Posterior cingulate gyrus (tissue), 11 donors: ENCODE data around the gene KCNMA1.
A peak's percentile ranks its signal among the peaks of the same experiment; 100 is the strongest.
"Not testable (repeated sequence)": the region's sequence is repeated elsewhere in the genome, so short reads cannot be mapped to it uniquely, and the experiment has no call there.

Experiments used
- DNase-seq, 10 donors: peaks; one replicate each; pipeline versions ENCODE4 v3.0.0 to v3.0.0-alpha.2; 2020 to 2021; ENCODE audit warnings: mixed read lengths in 3 of 10
- intact Hi-C: fragments of 100-400 bp; cut with DNase I; formaldehyde crosslinking; loops from one replicate; pipeline ENCODE4 v1.15.1; 2023

The KCNMA1 gene

DNA sequence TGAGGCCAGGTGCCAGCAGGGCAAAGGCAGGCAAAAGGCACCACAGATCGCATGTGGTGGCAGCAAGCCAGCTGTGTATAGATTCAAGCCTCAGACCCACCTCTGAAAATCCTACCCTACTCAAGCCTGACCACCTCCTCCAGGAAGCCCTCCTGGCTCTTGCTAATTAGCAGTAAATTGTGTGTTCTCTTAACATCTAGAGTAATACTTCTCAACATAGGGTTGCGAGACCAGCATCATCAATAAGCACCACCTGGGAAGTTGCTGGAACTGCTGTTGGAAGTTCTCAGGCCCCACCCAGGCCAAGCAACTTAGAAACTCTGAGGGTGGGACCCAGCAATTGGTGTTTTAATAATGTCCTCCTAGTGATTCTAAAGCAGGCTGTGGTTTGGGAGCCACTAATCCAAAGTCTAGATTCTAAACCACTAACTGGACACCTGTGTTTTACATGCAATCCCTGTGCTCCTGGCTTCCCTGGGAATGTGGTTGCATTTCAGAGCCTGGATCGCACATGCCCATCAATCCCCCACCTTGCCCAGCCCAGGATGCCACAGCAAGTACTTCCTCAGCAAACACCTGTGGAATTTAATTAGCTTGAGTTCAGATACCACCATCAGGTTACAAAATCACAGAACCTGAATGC lies 46.2 kb downstream of the KCNMA1 start:
- intact Hi-C loops, result no loop called here
- peak in 1 of 10 donors; percentile 50 for DNase-seq

DNA sequence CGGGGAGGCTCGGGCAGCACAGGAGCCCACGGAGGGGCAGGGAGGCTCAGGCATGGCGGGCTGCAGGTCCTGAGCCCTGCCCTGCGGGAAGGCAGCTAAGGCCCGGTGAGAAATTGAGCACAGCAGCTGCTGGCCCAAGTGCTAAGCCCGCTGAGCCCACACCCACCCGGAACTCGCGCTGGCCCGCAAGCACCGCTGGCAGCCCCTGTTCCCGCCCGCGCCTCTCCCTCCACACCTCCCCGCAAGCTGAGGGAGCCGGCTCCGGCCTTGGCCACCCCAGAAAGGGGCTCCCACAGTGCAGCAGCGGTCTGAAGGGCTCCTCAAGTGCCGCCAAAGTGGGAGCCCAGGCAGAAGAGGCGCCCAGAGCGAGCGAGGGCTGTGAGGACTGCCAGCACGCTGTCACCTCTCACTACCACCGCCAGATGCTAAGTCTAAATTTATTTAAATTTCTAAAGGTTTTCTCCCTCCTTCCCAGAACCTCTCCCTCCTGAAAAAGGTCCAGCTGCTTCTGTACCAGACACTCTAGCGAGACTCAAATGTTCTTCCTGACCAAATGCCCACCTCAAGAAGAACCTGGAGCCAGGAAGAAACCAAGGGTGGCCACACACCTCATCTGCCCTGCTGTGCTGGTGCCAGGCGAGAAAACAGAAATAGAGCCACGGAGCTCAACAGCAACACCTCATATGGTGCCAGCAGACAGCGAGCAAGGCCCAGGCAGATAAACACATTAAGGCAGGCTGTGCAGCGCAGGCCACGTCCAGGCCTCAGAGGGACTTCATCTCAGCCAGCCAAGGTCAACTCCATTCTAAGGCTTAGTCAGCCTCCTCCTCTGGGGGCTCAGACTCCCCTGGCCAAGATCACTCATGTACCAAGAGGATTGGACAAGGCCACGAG lies 47.0 kb downstream of the KCNMA1 start:
- intact Hi-C loops, result no loop called here
- peak in 4 of 10 donors; percentile 39 to 85 (median 82) for DNase-seq

DNA sequence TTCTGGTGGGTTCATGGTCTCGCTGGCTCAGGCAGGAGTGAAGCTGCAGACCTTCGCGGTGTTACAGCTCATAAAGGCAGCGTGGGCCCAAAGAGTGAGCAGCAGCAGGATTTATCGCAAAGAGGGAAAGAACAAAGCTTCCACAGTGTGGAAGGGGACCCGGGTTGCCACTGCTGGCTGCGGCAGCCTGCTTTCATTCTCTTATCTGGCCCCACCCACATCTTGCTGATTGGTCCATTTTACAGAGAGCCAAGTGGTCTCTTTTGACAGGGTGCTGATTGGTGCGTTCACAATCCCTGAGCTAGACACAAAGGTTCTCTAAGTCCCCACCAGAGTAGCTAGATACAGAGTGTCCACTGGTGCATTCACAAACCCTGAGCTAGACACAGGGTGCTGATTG lies 47.9 kb downstream of the KCNMA1 start:
- peak in 1 of 10 donors; percentile 46 for DNase-seq
- intact Hi-C loops, result not testable (repeated sequence)

DNA sequence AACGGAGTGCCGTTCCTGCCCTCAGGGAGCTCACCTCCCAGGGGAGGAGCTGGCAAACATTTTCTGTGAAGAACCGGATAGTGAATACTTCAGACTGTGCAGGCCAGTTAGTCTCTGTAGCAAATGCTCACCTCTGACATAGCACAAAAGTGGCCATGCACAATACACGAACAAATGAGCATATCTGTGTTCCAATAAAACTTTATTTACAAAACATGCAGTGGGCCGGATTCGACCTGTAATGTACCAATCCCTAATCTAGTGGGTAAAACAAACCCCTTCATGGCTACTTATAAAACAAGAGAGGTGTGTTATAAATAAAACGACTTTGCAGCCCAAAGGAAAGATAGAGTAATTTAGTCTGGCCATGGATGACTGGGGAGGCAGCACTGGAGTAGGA lies 48.7 kb downstream of the KCNMA1 start:
- intact Hi-C loops, result no loop called here
- DNase-seq, result no peak

DNA sequence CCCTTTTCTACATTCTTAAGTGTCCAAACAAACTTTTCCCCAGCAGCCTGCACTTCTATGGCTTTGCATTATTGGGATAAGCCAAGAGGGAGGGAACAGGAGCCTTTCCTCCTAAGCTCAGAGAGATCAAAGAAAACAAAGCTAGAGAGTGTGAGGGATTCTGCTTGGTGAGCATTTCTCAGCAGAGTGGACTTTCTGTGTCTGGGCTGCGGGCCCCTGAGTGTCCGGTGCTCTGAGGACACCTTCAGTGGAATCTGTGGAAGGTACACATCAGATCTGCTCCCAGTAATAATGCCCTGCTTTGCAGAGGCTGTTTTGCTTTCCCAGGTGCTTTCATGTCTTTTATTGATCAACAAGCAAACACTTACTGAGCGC lies 50.2 kb downstream of the KCNMA1 start:
- DNase-seq, result peak in 3 of 10 donors; percentile 30 to 50 (median 35)
- intact Hi-C loops, result no loop called here

DNA sequence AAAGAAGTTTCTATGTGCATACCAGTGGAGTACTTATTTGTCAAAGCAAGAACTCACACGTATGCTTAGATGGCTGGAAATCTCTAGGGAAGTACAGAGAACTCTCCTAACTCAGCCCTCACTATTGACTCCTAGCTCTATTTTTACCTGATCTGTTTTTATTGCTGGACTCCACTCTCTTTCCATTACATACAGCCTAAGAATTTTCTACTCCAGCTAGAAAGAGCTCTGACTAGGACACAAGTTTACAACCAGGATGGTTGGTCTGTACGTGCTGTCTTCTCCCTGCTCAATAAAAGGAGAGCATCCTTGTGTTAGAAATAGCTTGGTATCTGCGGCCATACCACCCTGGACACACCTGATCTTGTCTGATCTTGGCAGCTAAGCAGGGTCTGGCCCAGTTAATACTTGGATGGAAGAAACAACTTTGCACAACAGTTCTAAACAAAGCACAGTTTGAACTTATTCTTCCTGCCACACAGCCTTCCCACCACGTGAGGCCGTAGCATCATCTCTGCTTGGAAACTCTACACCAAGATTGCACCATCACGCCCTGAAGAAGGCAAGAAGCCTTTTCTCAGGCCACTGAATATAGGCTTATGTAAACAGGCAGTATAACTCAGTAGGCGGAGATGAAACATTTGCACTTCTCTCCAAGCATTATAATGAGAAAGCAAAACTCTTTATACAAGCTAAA lies 50.7 kb downstream of the KCNMA1 start:
- intact Hi-C loops, result no loop called here
- peak in 4 of 10 donors; percentile 33 to 59 (median 40) for DNase-seq

DNA sequence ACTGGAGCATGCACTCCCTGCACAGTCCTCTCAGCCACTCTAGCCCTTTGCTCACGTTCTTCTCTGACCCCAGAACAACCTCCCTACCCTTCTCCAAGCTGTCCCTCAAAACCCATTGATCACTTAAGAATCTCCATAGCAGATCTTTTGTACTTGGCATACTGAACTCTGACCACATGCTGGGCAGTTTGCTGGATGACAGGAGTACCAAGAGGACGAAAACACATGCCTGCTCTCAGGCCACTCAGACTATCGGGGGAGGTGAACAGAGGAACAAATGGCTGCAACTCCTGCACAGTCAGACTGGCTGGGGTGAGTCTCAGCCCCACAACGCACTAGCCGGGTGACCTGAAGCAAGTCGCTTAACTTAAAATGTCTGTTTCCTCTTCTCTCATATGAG lies 52.7 kb downstream of the KCNMA1 start:
- peak in 1 of 10 donors; percentile 12 for DNase-seq
- intact Hi-C loops, result no loop called here

DNA sequence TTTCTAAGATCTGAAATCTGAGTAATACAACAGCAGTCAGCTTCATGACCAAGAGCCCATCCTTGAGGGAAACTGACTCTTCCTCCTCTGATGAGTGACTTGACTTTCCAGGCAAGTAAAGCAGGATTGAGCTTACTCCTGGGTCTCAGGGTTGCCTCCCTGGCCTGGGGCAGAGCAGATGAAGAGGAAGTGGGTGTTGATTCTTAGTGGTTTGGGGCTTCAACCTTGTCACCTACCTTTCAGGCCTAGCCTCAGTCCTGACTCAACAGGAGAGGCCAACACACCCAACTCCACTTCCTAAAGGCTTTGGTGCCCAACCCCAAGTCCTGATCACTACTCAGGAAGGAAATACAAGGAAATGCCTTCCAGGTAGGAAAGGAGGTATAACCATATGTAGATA lies 54.1 kb downstream of the KCNMA1 start:
- intact Hi-C loops, result no loop called here
- peak in 1 of 10 donors; percentile 13 for DNase-seq

DNA sequence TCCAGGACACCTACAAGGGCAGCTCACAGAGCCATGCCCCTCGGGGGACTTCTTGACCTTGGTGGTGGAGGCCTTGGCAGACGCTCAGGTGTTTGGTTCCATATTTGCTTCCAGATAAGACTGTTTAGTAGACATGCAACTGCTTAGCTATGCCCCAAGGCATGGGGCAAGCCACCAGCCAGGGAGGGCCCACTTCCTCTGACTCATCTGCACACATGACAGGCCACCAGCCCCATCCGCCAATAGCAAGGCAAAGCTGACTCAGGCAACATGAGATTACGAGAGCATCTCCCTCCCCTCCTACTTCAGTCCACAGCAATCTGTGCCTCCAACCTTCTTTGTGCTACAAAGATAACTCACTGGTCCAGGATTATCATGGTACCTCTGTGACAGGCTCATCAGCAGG lies 54.9 kb downstream of the KCNMA1 start:
- peak in 2 of 10 donors; percentile 59 to 71 for DNase-seq
- intact Hi-C loops, result no loop called here

DNA sequence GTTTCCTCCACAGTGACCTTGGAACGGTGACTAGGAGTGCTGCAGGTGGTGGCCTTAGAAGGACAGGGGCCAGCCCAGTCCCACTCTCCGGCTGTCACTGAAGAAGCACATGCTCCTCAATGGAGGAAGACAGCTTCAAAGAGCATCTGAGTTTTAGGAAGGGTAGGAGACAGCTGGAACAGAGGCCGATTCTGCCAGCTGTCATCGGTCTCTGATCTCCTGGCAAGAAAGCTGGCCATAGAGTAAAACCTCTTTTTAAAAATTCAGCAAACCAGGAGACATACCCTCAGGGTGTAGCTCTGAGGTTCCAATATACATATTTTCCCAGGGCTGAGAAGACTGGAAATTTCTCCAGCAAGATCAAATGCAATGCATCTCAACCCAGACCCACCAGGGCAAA lies 55.9 kb downstream of the KCNMA1 start:
- intact Hi-C loops, result no loop called here
- peak in 1 of 10 donors; percentile 17 for DNase-seq

DNA sequence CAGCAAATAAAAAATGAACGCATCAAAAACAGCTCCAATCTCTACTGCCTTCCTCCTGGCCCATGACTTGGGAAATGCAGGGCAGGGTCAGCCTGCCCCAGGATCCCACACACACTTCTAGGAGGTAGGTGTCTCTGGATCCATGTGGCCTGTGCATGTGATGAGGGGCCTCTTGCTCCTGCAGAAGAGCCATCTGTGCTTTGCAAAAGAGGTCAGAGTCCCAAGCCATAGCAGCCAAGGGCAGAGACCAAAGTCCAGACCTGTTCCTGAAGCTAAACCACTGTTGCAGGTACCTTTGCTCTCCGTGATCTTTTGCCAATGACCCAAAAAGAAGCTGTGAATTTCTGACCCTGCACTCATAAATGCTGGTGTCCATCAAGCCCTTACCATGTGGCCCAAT lies 57.1 kb downstream of the KCNMA1 start:
- DNase-seq, result peak in 1 of 10 donors; percentile 39
- intact Hi-C loops, result no loop called here

DNA sequence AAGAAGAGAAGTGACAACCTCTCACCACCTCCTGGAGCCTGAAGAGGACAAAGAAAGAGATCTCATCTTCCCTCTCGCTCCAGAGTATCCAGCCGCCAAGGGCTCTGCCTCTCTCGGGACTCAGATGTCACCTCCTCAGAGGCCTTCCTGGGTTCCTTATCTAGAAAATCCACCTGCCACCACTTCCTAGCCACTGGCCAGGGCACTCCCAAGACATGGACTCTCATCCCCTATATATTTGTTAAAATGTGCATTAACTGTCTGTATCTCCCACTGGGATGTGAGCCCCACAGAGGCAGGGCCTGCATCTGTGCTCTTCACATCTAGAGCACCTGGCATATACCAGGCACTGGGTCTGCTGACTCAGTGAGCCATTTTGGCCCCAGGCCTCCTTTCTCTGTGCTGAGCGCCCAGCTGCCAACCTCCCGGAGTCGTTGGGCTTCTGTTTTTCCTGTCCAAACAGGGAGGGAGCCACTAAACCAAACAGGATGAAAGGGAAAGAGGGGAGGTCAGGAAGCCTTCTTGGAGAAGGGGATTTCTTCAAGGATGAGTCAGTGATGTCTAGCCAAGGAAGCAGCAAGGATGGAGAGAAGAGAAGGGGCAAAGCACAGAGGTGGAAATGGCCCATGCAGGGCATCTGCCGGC lies 58.9 kb downstream of the KCNMA1 start:
- intact Hi-C loops, result no loop called here

DNA sequence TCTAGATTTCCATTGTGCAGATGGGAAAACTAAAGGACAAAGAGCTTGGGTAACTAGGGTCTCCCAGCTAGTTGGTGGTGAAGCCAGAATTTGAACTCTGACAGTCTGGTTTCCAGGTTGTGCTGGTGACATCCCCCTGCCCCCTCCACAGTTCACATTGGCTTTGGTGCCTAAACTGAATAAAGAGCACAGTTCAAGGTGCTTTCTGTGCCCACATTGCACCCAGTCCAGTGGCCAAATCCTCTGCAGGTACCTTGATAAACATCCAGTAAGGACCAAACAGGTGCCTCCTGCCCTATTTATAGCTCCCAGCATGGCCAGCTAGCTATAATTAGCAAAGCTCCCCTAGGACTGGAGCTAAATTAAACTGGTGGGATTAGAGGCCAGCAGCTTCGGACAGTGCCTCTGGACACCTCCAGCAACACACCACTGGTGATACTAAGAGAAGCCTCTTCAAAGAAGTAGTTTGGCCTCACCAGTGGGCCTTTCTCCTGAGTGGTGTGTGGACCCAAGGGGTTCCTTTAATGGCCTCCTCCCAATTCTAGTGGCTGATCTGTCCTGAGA lies 59.9 kb downstream of the KCNMA1 start:
- DNase-seq, result no peak
- intact Hi-C loops, result no loop called here

More for the DNA sequence above, 58.9 kb downstream of the KCNMA1 start:
- no peak for DNase-seq

DNA sequence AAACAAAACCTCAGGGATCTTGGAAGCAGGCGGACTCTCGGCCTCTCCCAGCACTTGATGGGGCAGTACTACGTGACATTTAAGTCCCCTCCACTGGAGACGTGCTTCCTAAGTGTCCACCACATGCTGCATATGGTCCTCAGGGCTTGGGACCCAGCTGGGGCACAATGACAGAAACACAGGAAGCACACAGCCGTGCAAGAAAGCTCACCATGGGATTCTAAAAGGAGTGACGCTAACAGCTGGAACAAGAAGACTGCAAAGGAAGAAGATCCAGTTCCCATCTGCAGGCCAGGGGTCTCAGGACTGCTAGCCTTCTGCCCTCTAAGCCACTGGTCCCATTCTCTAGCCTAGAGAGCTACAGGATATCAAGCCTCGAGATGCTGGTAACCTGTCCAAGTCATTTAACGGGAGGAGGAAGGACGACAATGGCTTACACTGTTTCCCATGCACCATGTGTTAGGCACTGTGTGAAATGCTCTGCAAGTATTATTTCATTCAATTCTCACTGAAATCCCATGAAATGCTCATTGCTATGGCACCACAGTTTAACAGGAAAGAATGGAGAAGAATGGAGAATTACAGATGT lies 61.1 kb downstream of the KCNMA1 start:
- intact Hi-C loops, result no loop called here
- no peak for DNase-seq

DNA sequence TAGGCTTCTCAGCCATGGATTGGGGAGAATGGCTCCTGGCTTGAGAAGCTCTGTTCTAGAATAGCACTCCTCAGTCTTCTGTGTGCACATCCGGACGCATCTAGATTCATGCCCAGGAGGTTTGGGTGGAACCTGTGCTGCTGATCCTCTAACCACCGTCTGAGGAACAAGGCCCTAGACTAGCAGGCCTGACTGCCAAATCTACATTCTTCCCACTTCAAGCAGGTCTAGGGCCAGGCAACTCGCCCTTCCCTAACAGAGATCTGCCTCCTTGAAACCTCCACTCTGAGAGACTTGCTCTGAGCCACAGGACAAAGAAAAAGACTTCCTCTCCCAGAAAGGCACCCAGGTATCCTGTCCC lies 61.6 kb downstream of the KCNMA1 start:
- intact Hi-C loops, result no loop called here
- no peak for DNase-seq

DNA sequence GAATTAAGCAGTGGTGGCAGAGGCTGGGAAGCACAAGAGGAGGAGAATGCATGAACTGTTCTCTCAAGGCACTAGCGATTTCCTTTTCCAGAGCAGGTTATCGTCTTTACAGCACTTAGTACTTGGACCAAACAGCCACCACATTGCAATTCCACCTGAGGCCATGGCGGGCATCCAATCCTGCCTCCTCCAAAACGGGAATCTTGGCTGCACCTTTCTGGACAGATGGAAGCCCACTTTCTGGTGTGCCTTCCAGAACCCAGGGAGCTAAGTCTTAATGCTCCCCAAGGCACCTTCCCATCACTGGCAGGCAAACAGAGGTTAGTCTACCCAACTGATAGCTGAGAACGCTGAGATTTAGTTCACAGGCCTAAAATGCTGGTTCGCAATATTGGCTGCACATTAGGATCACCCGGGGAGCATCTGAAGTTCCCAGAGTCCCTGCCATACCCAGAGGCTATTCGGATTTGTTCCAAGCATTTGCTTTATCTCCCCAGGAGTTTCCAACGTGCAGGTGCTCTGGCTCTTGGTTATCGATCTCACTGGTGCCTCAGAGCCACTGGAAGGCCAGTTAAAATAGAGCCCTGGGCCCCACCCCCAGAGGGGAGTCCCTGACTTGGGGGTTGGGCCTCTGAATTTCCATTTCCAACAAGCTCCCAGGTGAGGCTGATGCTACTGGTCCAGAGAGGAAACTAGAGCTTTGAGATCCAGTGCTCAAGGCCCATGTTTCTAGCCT lies 62.2 kb downstream of the KCNMA1 start:
- intact Hi-C loops, result no loop called here
- no peak for DNase-seq

DNA sequence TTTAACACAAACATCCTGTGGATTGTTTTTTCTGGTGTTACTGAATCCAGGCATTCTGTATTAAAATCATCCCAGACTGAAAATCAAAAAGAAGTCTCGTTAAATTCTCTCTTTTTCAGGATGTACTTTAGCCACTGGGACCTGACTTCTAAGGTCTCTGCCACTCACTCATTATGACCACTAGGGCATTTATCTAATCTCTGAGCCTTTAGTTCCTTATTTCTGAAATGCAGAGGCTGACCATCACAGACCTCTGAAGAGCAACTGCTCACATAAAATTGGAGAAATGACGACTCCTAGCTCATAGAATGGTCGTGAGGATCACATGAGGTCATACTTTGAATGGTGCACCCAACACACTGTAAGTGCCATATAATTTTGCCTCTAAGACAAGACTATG lies 63.2 kb downstream of the KCNMA1 start:
- intact Hi-C loops, result loop anchor here (5.0 kb wide), 1 partner anchor 143 kb away; no protein-coding TSS in a partner anchor
- no peak for DNase-seq

DNA sequence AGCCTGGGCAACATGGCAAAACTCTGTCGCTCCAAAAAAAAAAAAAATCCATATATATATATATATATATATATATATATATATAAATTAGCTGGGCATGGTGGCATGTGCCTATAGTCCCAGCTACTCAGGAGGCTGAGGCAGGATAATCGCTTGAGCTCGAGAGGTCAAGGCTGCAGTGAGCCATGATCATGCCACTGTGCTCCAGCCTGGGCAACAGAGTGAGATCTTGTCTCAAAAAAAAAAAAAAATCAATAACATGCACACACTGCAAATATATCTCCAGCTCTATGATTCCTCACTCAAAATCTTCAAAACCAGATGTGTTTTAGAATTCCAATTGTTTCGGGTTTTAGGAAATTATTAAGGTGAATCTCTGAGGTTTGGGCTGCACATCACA lies 65.1 kb downstream of the KCNMA1 start:
- intact Hi-C loops, result loop anchor here (5.0 kb wide), 1 partner anchor 145 kb away; no protein-coding TSS in a partner anchor
- DNase-seq, result not testable (repeated sequence)

DNA sequence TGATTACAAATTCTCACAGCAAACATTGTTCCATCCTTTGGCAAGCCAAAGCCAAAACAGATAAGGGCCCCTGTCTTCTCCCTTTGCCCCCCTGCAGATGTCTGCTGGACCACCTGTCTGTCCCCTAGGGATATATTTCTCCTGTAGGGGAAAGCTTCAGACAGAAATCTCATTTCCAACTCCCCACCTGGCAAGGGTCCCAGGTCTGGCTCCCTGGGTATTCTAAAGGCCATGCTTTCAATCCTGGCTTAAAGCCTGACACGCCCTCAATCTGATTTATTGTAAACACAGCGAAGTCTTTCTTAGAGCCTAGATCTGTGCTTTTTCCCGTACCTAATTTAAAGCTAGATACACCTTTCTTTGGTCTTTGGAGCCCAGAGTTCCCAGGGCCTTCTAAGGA lies 66.1 kb downstream of the KCNMA1 start:
- no peak for DNase-seq
- intact Hi-C loops, result loop anchor here (5.0 kb wide), 1 partner anchor 146 kb away; no protein-coding TSS in a partner anchor
